B cell (primary cell): Measurements from ENCODE around the gene MCM5. TPM values are rescaled to one million over a fixed set of nuclear protein-coding genes. Genes with fewer than 3 reads are reported as not detected.

Source experiments
- ATAC-seq: fragments of 200-7000 bp; cut with Tn5 transposase; one replicate; pipeline ENCODE4 v1.10.0; 2021; ENCODE audit warnings: low read depth, mild to moderate bottlenecking, moderate number of reproducible peaks, moderate library complexity
- CTCF ChIA-PET: fragments of 350-600 bp; sonication (Branson Sonifier 250); formaldehyde crosslinking; loops from one replicate; lab custom pipeline; 2021; ENCODE audit warnings: antibody characterized with exemption, inconsistent platforms; lab: Charles Lee
- POLR2A ChIA-PET: fragments of 350-600 bp; sonication (Branson Sonifier 250); formaldehyde crosslinking; loops from one replicate; lab custom pipeline; 2021; ENCODE audit warnings: antibody characterized with exemption; lab: Charles Lee
- DNase-seq: peaks from one replicate; pipeline ENCODE4 v3.0.0; 2013
- H2AFZ ChIP-seq: 2 replicates; pipeline ENCODE4 v1.6.1; 2012; ENCODE audit warnings: mild to moderate bottlenecking, low read depth, low read length; ENCODE audit not compliant: insufficient read depth, poor library complexity, severe bottlenecking
- H3K27ac ChIP-seq, 2 donors: 1 replicate in 1 of 2; 2 replicates in 1 of 2; pipeline ENCODE4 v1.5.1; 2012 to 2013; ENCODE audit warnings: low read length in 2 of 2, mild to moderate bottlenecking in 2 of 2, moderate library complexity in 1 of 2
- H3K27me3 ChIP-seq, 4 experiments: fragments of 200-600 bp in 1 of 4; sonication (generic) in 1 of 4; replicated peaks in 1 of 4; 1 replicate in 2 of 4; 2 replicates in 2 of 4; pipeline versions ENCODE4 v1.6.1 to v1.7.0; 2013 to 2016; ENCODE audit warnings: low read length in 3 of 4, mild to moderate bottlenecking in 2 of 4, mixed read lengths in 1 of 4, moderate library complexity in 1 of 4; ENCODE audit not compliant: insufficient read depth in 4 of 4, control insufficient read depth in 3 of 4; ENCODE audit errors: control extremely low read depth in 1 of 4
- H3K36me3 ChIP-seq, 2 experiments: replicated peaks in 1 of 2; 1 replicate in 1 of 2; 2 replicates in 1 of 2; pipeline versions ENCODE4 v1.6.1 to v1.7.1; 2013; ENCODE audit warnings: low read length in 1 of 2; ENCODE audit not compliant: insufficient read depth in 2 of 2, control insufficient read depth in 1 of 2; ENCODE audit errors: control extremely low read depth in 1 of 2, extremely low read depth in 1 of 2
- H3K4me1 ChIP-seq, 2 donors: fragments of 200-600 bp in 1 of 2; sonication (generic) in 1 of 2; 1 replicate in 1 of 2; 2 replicates in 1 of 2; pipeline versions ENCODE4 v1.5.1 to v1.6.1; 2013 to 2017; ENCODE audit warnings: low read length in 2 of 2; ENCODE audit not compliant: control insufficient read depth in 2 of 2, insufficient read depth in 2 of 2
- H3K4me2 ChIP-seq: replicated peaks from 2 replicates; pipeline ENCODE3; 2012; ENCODE audit warnings: mild to moderate bottlenecking, low read depth, low read length; ENCODE audit not compliant: poor library complexity, severe bottlenecking
- H3K4me3 ChIP-seq, 5 experiments: fragments of 200-600 bp in 1 of 5; sonication (generic) in 1 of 5; 1 replicate in 3 of 5; 2 replicates in 2 of 5; pipeline versions ENCODE4 v1.5.1 to v1.7.0; 2011 to 2016; ENCODE audit warnings: low read length in 4 of 5, mild to moderate bottlenecking in 4 of 5, low read depth in 2 of 5, control low read depth in 1 of 5, moderate library complexity in 1 of 5; ENCODE audit not compliant: insufficient read depth in 1 of 5; ENCODE audit errors: control extremely low read depth in 1 of 5, extremely low read depth in 1 of 5
- H3K79me2 ChIP-seq: fragments of 200-600 bp; sonication (generic); one replicate; pipeline ENCODE4 v1.6.0; 2016; ENCODE audit warnings: low read length; ENCODE audit not compliant: control insufficient read depth, insufficient read depth
- H3K9ac ChIP-seq: fragments of 200-600 bp; sonication (generic); 2 replicates; pipeline ENCODE4 v1.6.1; 2017; ENCODE audit warnings: mild to moderate bottlenecking, low read length, moderate library complexity
- H3K9me3 ChIP-seq, 3 donors: one replicate each; pipeline versions ENCODE4 v1.6.1 to v1.7.1; 2013; ENCODE audit warnings: low read length in 2 of 3; ENCODE audit not compliant: control insufficient read depth in 2 of 3, insufficient read depth in 1 of 3; ENCODE audit errors: control extremely low read depth in 1 of 3
- H4K20me1 ChIP-seq: 2 replicates; pipeline ENCODE4 v1.6.0; 2012; ENCODE audit warnings: mild to moderate bottlenecking, low read length; ENCODE audit not compliant: insufficient read depth, control insufficient read depth, poor library complexity, severe bottlenecking
- H3K27ac Mint-ChIP-seq: one replicate; pipeline ENCODE4 v1.8.0; 2021; ENCODE audit warnings: mixed read lengths
- H3K27me3 Mint-ChIP-seq: one replicate; pipeline ENCODE4 v1.8.0; 2021; ENCODE audit warnings: mixed read lengths
- H3K4me1 Mint-ChIP-seq: one replicate; pipeline ENCODE4 v1.8.0; 2021; ENCODE audit warnings: mixed read lengths
- H3K4me3 Mint-ChIP-seq: one replicate; pipeline ENCODE4 v1.8.0; 2021; ENCODE audit warnings: mixed read lengths
- H3K9me3 Mint-ChIP-seq: one replicate; pipeline ENCODE4 v1.8.0; 2022; ENCODE audit warnings: mixed read lengths; ENCODE audit not compliant: insufficient read depth
- CTCF ChIP-seq: fragments of 200-600 bp; IDR thresholded peaks from one replicate; pipeline ENCODE4 v1.8.0; 2022; ENCODE audit warnings: antibody characterized with exemption, mild to moderate bottlenecking
- EZH2 ChIP-seq: IDR thresholded peaks from 2 replicates; pipeline ENCODE4 v1.6.1; 2012; ENCODE audit warnings: borderline replicate concordance, low read depth, mild to moderate bottlenecking, moderate library complexity, low read length; ENCODE audit not compliant: insufficient read depth, poor library complexity, severe bottlenecking
- WGBS: methylation state at CpG from one replicate; pipeline ENCODE4 v1.1.5; 2013; ENCODE audit warnings: missing lambda C conversion rate; ENCODE audit not compliant: insufficient coverage; 5-methylcytosine and 5-hydroxymethylcytosine counted together
- intact Hi-C: fragments of 100-400 bp; cut with micrococcal nuclease; formaldehyde crosslinking; loops from one replicate; pipeline ENCODE4 v1.10.0; 2022
- polyA plus RNA-seq: library from polyadenylated mRNA; depleted of rRNA; stranded (reverse); fragments of >200 nt; gene quantifications from 2 replicates; pipeline ENCODE4 v1.2.3, GENCODE V29; 2012
- total RNA-seq, 2 donors: library from RNA; stranded (reverse); fragments of 120-200 nt in 1 of 2; gene quantifications; 1 replicate in 1 of 2; 2 replicates in 1 of 2; pipeline versions ENCODE4 v1.2.3 to v1.2.4, GENCODE V29; 2013 to 2022

The MCM5 gene
- total and polyA plus RNA-seq, 2 donors (not counting 1 experiment from before 2014, with no cell fraction given): 112 to 203 TPM

- Histone ChIP-seq H3K79me2 (no peaks in the 10 kb centered on the region), H3K9me3 (no peaks in the 10 kb centered on the region), H3K27me3 (peaks cover 0 to 8% (median 0%) of the 10 kb centered on the region in 4 experiments), H3K9ac (no peak overlapping the region), H3K4me1 (peaks cover 35 to 44% of the 10 kb centered on the region in 2 donors), H4K20me1 (no peaks in the 10 kb centered on the region), H2AFZ (no peak overlapping the region), H3K4me3 (no peak overlapping the region), H3K4me2 (peak overlapping the region; percentile 68), H3K27ac (no peak overlapping the region), H3K36me3 (no peaks in the 10 kb centered on the region)
- peak overlapping the region; percentile 93 for H3K27ac Mint-ChIP-seq
- CTCF ChIA-PET: interaction anchor here (1.0 to 5.2 kb wide), 5 partner anchors 23 to 33 kb away, joined by 3 to 34 read pairs (median 5); no protein-coding TSS in a partner anchor
- H3K27me3 Mint-ChIP-seq: no peaks in the 10 kb centered on the region
- no peak for ATAC-seq
- 90% methylated on average over 3 of the region's 3 CpGs for WGBS
- no peak for DNase-seq
- POLR2A ChIA-PET: interaction anchor here (1.4 to 2.7 kb wide), 2 partner anchors 25 to 33 kb away, joined by 11 to 28 read pairs; no protein-coding TSS in a partner anchor
- no peaks in the 10 kb centered on the region for H3K9me3 Mint-ChIP-seq
- intact Hi-C loops: loop anchor here (1.0 kb wide), 4 partner anchors 10 to 33 kb away; no protein-coding TSS in a partner anchor
- H3K4me1 Mint-ChIP-seq: peaks cover 48% of the 10 kb centered on the region
- H3K4me3 Mint-ChIP-seq: peak overlapping the region; percentile 79
- TF ChIP-seq CTCF: no peak
- no peak for TF ChIP-seq EZH2
These were observed 22.2 kb upstream of the MCM5 start for GRCh38 chr22:35377735-35378134.

- DNase-seq (no peak), ATAC-seq (no peak)
- peaks cover 35 to 48% of the 10 kb centered on the region in 2 donors for H3K4me1 ChIP-seq
- POLR2A ChIA-PET: interaction anchor here (1.2 to 2.7 kb wide), 2 partner anchors 22 to 26 kb away, joined by 5 to 28 read pairs; no protein-coding TSS in a partner anchor
- WGBS: 100% methylated on average over 1 of the region's 3 CpGs
- H3K36me3 ChIP-seq: no peaks in the 10 kb centered on the region
- no peaks in the 10 kb centered on the region for H4K20me1 ChIP-seq
- H3K4me3 Mint-ChIP-seq: no peak overlapping the region
- no peaks in the 10 kb centered on the region for H3K9me3 Mint-ChIP-seq
- no peak overlapping the region for H3K27ac ChIP-seq
- peaks cover 0 to 13% (median 1%) of the 10 kb centered on the region in 4 experiments for H3K27me3 ChIP-seq
- intact Hi-C loops: no loop called here
- no peak for TF ChIP-seq CTCF
- TF ChIP-seq EZH2: no peak
- peaks cover 50% of the 10 kb centered on the region for H3K4me1 Mint-ChIP-seq
- no peaks in the 10 kb centered on the region for H3K79me2 ChIP-seq
- H3K4me2 ChIP-seq: no peak overlapping the region
- no peak overlapping the region for H3K4me3 ChIP-seq
- H2AFZ ChIP-seq: no peak overlapping the region
- no peak overlapping the region for H3K9ac ChIP-seq
- no peaks in the 10 kb centered on the region for H3K27me3 Mint-ChIP-seq
- CTCF ChIA-PET: interaction anchor here (1.7 to 5.2 kb wide), 2 partner anchors 28 to 32 kb away, joined by 8 to 34 read pairs; no protein-coding TSS in a partner anchor
- H3K9me3 ChIP-seq: no peaks in the 10 kb centered on the region
- peak overlapping the region; percentile 61 for H3K27ac Mint-ChIP-seq
These were observed 21.3 kb upstream of the MCM5 start for GRCh38 chr22:35378621-35379020.
